ENCODE data around the gene ATP8A2. TPM values are rescaled to one million over a fixed set of nuclear protein-coding genes. Genes with fewer than 3 reads are reported as not detected.

ATP8A2 gene
- total RNA-seq, 2 donors from 2014 or later = 1.6 to 2.9 TPM

DNA sequence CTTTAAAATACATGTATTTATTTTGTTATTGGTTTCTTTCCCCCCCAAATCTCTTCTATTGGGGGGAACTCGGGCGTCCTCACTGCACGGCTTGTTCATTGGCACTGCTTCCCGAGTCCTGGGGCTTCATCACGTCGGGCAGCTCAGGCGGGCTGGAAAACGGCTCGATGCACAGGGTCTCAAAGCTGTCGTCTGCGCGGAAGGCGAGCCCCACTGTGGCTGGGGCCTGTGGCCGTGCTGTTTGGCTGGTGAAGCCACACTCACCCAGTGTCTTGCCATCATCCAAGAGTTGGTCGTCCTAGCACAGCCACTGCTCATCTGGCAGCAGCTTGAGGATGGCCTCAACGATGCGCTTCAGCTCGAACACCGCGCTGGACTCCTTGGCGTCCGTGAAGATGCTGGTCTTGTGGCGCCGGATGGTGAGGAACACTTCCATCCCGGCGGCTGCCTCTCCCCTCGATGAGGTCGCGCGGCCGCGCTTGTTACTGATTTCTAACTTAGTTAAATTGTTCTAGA is 6.0 kb upstream of the ATP8A2 start:
- Histone ChIP-seq H3K27ac (ENCODE audit: low read depth, low read length) (no peak overlapping the region), H3K4me1 (ENCODE audit: control insufficient read depth, insufficient read depth, low read length) (no peaks in the 10 kb centered on the region), H3K4me3 (ENCODE audit: low read length) (no peak overlapping the region), H3K36me3 (ENCODE audit: control insufficient read depth, insufficient read depth, low read length) (no peaks in the 10 kb centered on the region), H3K27me3 (ENCODE audit: control insufficient read depth, insufficient read depth, low read length, poor library complexity, severe bottlenecking) (peaks cover 28% of the 10 kb centered on the region), H3K9ac (ENCODE audit: extremely low read depth, low read length, poor library complexity, severe bottlenecking) (no peak overlapping the region), H3K9me3 (ENCODE audit: control insufficient read depth, low read length) (peaks cover 4% of the 10 kb centered on the region)
- Mint-ChIP-seq H3K36me3 (ENCODE audit: low read depth) (no peaks in the 10 kb centered on the region), H3K4me3 (no peak overlapping the region), H3K9me3 (peaks cover 14% of the 10 kb centered on the region), H3K27ac (no peak overlapping the region), H3K4me1 (no peaks in the 10 kb centered on the region), H3K27me3 (ENCODE audit: insufficient read depth) (peaks cover 22% of the 10 kb centered on the region)
- TF ChIP-seq, protein P1, sequence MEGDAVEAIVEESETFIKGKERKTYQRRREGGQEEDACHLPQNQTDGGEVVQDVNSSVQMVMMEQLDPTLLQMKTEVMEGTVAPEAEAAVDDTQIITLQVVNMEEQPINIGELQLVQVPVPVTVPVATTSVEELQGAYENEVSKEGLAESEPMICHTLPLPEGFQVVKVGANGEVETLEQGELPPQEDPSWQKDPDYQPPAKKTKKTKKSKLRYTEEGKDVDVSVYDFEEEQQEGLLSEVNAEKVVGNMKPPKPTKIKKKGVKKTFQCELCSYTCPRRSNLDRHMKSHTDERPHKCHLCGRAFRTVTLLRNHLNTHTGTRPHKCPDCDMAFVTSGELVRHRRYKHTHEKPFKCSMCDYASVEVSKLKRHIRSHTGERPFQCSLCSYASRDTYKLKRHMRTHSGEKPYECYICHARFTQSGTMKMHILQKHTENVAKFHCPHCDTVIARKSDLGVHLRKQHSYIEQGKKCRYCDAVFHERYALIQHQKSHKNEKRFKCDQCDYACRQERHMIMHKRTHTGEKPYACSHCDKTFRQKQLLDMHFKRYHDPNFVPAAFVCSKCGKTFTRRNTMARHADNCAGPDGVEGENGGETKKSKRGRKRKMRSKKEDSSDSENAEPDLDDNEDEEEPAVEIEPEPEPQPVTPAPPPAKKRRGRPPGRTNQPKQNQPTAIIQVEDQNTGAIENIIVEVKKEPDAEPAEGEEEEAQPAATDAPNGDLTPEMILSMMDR (conservative IDR thresholded peaks at IDR 0.05) = no peak
- 95% methylated on average over 16 to 32 of the region's 32 CpGs for WGBS, 2 experiments (ENCODE audit: insufficient coverage in 1 of 2, insufficient read length in 1 of 2)
- DNase-seq = no peak

GRCh38 chr13:25371158-25371874 is 458 bp upstream of the ATP8A2 start:
- 49 to 65% methylated on average over 8 to 15 of the region's 20 CpGs for WGBS, 2 experiments (ENCODE audit: insufficient coverage in 1 of 2, insufficient read length in 1 of 2)
- Mint-ChIP-seq H3K9me3 (no peaks in the 10 kb centered on the region), H3K27ac (no peak overlapping the region), H3K4me3 (peak overlapping the region; percentile 65), H3K27me3 (ENCODE audit: insufficient read depth) (peaks cover 61% of the 10 kb centered on the region), H3K36me3 (ENCODE audit: low read depth) (no peaks in the 10 kb centered on the region), H3K4me1 (peaks cover 2% of the 10 kb centered on the region)
- H3K4me1 ChIP-seq (ENCODE audit: control insufficient read depth, insufficient read depth, low read length) = no peaks in the 10 kb centered on the region
- no peaks in the 10 kb centered on the region for H3K9me3 ChIP-seq (ENCODE audit: control insufficient read depth, low read length)
- peaks cover 71% of the 10 kb centered on the region for H3K27me3 ChIP-seq (ENCODE audit: control insufficient read depth, insufficient read depth, low read length, poor library complexity, severe bottlenecking)
- TF ChIP-seq, protein P1 (conservative IDR thresholded peaks at IDR 0.05) = no peak
- no peaks in the 10 kb centered on the region for H3K36me3 ChIP-seq (ENCODE audit: control insufficient read depth, insufficient read depth, low read length)
- no peak for DNase-seq
- peak overlapping the region; percentile 77 for H3K4me3 ChIP-seq (ENCODE audit: low read length)
- no peak overlapping the region for H3K27ac ChIP-seq (ENCODE audit: low read depth, low read length)
- no peak overlapping the region for H3K9ac ChIP-seq (ENCODE audit: extremely low read depth, low read length, poor library complexity, severe bottlenecking)

DNA sequence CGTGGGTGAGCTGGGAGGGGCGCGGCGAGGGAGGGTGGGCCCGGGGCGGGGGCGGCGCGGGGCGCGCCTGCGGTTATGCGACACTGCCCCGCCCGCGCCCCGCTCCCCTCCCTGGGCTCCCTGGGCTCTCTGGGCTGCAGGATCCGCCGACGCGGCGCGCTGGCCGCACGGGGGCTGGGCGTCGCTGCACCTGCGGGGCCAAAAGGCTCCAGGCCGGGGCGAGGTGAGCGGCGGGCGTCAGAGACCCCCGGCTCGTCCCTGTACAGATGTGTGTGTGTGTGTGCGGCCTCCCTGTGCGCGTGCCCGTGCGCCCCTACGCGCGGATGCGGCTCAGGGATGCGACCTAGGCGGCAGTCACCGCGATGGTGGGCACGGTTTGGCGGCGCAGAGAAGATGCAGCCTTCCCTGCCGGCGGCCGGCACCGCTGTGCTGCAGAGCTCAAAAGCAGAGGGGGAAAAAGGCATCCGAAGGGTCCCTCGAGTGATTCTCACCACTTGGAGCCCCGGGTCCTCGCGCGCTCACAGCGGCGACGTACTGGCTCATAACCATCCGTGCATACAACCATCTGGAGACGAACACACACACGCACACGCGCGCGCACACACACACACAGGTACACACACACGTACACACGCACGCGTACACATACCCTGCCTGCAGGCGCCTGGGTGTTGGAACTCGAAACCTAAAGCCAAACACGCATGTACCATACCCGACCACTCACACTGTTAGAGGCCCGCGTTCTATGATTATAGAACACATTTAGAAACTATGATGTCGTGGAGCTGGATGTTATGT is 709 bp downstream of the ATP8A2 start:
- Histone ChIP-seq H3K4me1 (ENCODE audit: control insufficient read depth, insufficient read depth, low read length) (no peaks in the 10 kb centered on the region), H3K27me3 (ENCODE audit: control insufficient read depth, insufficient read depth, low read length, poor library complexity, severe bottlenecking) (peaks cover 71% of the 10 kb centered on the region), H3K9ac (ENCODE audit: extremely low read depth, low read length, poor library complexity, severe bottlenecking) (no peak overlapping the region), H3K27ac (ENCODE audit: low read depth, low read length) (no peak overlapping the region), H3K4me3 (ENCODE audit: low read length) (peak overlapping the region; percentile 70), H3K9me3 (ENCODE audit: control insufficient read depth, low read length) (no peaks in the 10 kb centered on the region), H3K36me3 (ENCODE audit: control insufficient read depth, insufficient read depth, low read length) (no peaks in the 10 kb centered on the region)
- Mint-ChIP-seq H3K27ac (no peak overlapping the region), H3K36me3 (ENCODE audit: low read depth) (no peaks in the 10 kb centered on the region), H3K4me3 (peak overlapping the region; percentile 65), H3K9me3 (no peaks in the 10 kb centered on the region), H3K4me1 (peaks cover 2% of the 10 kb centered on the region), H3K27me3 (ENCODE audit: insufficient read depth) (peaks cover 61% of the 10 kb centered on the region)
- peak; percentile 79 for DNase-seq
- 23 to 48% methylated on average over 40 to 82 of the region's 82 CpGs for WGBS, 2 experiments (ENCODE audit: insufficient coverage in 1 of 2, insufficient read length in 1 of 2)
- TF ChIP-seq, protein P1 (conservative IDR thresholded peaks at IDR 0.05) = peak; percentile 29

All from endodermal cell (in vitro differentiated cells).